NCI-H2196 (cell line): ENCODE data around the gene RPLP1.

Experiments
- DNase-seq: peaks from one replicate; lab custom pipeline; 2025; ENCODE audit not compliant: unreplicated experiment; lab: John Stamatoyannopoulos, UW

Gene RPLP1

DNA sequence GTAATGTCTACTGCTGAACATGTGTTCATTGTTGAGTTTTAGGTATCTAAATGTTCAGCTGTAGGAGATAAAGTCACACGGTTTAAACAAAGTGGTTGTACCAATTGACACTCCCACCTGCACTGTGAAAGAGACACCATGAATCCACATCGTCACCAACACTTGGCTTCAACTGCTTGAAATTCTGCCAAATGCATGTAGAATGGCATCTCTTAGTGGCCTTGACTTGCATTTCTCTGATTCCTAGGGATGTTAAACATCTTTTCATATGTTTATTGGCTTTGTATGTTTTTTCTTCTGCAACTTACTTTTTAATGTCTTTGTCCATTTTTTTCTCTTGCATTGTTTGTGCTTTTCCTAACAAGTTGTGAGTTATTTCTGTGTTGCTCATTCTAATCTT lies 43.4 kb downstream of the RPLP1 start:
- peak; percentile 14 for DNase-seq

DNA sequence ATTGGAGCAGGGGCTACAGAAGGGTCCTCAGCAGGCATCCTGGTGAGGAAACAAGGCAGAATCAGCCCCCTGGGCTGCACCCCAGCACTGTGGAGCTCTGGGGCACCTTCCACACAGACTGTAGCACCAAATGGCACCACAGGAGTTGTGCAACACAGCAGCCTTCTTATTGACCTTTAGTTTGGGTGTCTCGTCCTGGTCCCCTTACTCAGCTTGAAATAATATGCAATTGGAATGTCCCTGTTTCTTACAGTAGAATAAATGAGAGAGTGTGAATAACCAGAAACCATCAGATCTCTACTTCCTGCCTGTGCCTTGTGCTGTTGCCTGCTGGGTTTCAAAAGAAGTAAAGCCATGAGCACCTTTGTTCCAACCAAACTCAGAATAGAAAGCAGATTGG lies 44.5 kb downstream of the RPLP1 start:
- DNase-seq: no peak

DNA sequence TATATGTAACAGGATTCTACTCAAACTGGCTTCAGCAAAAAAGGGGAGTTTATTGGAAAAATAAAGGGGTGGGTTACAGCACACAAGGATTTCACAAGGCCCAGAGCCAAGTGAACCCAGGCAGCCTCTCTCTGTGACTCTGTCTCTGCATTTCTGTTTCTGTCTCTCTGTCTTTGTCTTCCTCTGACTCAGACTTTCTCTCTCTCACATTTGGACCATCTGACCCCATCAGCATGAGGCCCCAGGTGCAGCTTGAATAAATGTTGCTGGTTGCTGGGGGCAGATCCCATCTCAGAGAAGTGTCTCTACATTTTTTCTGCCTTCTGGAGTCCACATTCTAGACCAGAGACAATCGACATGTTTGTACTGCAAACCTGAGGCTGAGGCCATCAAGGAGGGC lies 45.0 kb downstream of the RPLP1 start:
- DNase-seq: no peak

DNA sequence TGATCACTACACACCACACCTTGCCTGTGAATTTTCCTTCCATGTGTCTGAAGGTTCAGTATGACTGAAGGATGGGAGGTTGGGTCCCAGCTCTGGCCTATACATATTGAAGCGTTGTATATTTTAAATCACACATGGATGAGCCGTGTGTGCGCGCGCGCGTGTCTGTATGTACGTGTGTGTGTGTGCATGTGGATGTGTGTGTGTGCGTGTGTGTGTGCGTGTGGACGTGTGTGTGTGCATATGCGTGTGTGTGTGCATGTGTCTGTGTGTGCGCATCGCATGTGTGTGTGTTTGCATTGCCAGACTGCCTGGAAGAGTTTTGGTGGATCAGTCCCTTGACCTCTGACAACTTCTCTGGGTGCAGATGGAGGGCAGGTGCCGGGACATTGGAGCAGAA lies 45.7 kb downstream of the RPLP1 start:
- no peak for DNase-seq

DNA sequence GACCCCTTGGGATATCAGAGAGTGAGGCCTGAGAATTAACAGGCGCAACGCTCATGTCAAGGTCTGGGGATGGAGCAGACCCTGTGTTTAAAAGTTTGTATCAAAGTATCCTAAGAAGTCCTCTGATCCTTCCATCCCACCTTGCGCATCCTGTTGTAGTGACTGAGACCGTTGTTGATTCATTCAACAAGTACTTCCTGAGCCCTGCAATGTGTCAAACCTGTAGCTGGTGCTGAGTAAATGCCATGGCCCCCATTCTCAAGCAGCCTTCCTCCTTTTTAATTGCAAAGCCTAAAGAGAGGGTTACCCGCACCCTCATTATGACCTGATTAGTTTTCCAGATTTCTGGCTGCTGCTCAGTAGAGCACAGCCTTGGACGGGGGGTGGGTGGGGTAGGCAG lies 46.4 kb downstream of the RPLP1 start:
- no peak for DNase-seq

DNA sequence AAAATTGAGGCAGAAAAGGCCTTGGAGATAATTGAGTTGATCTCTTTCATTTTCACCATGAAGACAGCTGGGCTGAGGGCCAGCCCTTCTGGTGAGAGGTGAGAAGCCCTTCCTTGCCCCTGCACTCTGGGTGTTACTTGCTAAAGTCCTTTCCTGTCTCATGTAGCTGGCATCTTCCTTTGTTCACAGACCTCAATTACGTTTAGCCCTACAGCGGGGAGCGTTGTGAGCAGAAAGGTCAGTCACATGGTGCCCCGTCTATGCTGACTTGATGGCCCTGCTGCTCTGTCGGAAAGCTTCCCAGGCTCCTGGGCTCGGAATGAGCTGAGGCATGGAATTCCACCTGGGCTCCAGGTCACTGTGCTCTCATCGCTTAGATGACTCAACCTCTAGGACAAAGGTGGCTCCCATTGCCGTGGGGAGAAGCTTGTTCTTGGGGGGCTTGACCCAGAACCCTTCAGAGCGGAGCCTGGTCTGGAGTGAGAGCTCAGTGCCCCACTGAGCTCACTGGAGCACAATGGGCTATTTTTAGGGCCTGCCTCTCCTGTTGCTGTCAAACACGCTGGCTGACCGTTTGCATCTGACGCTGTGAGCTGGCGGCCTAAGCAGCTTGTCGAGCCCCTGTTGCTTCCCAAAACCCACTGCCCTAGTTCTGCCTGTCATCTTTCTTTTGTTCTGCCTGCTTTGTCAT lies 47.0 kb downstream of the RPLP1 start:
- no peak for DNase-seq

DNA sequence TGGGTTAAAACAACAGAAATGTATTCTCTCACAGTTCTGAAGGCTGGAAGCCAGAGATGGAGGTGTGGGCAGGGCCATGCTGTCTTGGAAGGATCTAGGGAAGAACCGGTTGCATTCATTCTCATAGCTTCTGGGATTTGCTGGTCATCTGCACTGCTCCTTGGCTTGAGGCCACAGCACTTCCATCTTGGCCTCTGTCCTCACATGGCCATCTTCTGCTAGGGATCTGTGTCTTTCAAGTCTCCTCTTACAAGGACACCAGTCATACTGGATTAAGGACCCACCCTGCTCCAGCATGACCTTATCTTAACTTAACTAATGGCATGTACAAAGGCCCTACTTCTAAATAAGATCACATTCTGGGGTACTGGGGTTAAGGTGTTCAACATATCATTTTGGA lies 47.7 kb downstream of the RPLP1 start:
- DNase-seq: no peak

DNA sequence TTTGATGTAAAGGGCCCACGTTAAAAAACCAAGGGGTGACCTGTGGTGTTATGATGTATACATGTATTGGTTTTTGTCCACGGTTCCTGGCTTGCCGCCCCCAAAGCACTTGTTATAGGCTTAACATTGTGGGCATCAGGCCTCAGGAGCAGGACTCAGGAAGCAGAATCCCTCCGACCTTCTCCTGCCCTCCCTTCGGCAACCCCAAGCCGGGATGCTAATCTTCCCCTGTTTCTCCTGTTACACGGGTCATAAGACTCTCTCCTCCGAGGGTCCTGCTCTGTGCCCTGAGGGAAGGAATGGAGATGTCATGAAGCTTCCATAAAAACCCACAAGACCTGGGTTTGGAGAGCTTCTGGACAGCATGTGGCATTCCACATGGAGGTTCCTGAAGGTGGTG lies 48.8 kb downstream of the RPLP1 start:
- no peak for DNase-seq

DNA sequence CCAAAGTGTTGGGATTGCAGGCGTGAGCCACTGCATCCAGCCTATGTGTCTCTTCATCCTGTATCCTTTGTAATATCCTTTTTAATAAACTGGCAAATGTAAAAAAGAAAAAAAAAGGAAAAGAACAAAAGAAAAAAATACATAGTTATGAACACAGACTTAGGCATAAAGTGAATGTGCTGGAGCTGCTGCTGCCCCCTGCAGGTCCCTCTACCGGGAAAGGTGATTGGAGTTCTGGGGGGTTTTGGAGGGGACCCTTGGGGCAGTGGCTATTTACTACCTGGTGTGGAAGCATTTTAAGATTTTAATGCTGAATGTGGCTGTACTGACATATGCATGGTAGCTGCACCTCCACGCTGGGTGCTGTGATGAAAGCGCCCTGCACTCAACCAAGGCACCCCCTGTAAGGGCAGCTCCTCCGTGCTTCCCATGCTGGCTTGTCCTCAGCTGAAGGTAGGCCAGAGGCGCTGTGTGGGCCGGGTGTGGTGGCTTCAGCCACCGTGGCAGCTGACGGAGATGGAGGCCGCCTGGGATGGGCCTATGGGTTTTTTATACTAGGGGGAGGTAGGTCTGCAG lies 49.9 kb downstream of the RPLP1 start:
- no peak for DNase-seq

DNA sequence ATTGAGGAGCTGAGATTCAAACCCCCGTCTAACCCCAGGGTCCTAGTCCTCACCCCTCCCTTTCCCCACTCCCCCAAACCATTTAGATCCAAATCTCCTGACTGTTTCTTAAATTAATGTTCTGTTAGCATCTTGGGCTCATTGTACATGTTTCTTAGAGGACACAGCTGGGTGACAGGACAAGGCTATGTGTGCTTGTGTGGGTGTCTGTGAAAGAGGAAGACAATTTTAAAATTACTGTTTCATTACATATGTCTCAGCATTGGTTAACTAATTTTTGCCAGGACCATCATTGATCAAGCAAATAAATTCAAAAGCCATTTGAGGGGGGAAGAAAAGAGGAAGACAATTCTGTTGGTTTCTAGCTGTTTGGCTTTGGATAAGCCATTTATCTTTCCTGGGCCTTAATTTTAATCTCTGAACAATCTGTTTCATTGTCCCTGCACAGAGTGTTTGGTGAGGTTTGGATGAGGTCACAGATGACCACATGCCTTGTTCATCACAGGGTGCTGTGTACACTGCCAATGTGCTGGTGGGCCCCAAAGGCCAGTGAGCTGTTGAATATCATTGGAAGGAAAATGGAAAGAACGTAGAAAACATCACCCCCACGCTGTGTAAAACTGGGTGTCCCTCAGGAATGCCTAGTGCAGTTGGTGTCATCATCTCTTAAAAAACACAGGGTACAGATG lies 51.9 kb downstream of the RPLP1 start:
- DNase-seq: no peak
